GM21786 (cell line): ENCODE data around the gene KIRREL3.

Experiments used
- ATAC-seq: cut with Tn5 transposase; IDR thresholded peaks from one replicate; pipeline ENCODE4 v1.9.1; 2021; ENCODE audit not compliant: unreplicated experiment

The KIRREL3 gene

GRCh38 chr11:126646701-126647557 is 353.6 kb downstream of the KIRREL3 start:
- no peak for ATAC-seq

DNA sequence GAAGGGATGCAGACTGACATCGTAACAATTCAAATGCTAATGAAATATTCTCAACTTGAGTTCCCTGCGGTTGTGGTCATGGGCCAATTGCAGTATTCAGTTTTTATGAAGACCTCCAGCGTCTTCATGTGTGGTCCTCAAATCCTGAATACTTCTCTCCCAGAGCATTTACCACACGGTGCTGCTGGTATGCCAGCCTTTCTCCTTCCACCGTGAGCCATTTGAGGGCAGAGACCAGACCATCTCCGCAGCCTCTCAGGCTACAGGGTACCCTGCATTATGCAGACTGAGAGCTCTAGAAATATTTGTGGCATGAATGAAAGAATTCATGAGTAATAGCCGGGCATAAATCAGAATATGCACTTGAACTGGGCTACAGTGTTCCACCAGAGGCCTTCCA is 355.4 kb downstream of the KIRREL3 start:
- no peak for ATAC-seq

- no peak for ATAC-seq
Measured at GRCh38 chr11:126640186-126640585, 360.4 kb downstream of the KIRREL3 start.

- ATAC-seq, result no peak
Measured at GRCh38 chr11:126639692-126640091, 360.9 kb downstream of the KIRREL3 start.

DNA sequence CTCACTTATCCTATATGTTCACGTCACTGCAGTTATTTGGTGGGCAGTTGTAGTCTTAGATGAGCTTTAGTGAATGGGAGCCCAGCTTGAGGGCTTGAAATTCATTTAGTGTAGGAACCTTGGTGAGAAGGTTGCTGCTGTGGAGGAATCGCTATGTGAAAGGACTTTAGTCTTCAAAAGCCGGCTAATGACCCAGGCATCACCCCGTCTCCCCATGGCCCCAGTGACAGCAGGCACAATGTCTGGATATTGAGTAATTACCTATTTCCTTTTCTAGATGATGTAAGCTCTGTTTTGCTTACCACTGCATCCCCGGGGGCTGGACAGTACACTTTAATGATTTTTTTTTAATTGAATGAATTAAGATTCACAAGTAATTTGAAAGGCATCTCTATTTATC is 361.9 kb downstream of the KIRREL3 start:
- ATAC-seq, result no peak

GRCh38 chr11:126637795-126638175 is 362.8 kb downstream of the KIRREL3 start:
- ATAC-seq, result no peak

DNA sequence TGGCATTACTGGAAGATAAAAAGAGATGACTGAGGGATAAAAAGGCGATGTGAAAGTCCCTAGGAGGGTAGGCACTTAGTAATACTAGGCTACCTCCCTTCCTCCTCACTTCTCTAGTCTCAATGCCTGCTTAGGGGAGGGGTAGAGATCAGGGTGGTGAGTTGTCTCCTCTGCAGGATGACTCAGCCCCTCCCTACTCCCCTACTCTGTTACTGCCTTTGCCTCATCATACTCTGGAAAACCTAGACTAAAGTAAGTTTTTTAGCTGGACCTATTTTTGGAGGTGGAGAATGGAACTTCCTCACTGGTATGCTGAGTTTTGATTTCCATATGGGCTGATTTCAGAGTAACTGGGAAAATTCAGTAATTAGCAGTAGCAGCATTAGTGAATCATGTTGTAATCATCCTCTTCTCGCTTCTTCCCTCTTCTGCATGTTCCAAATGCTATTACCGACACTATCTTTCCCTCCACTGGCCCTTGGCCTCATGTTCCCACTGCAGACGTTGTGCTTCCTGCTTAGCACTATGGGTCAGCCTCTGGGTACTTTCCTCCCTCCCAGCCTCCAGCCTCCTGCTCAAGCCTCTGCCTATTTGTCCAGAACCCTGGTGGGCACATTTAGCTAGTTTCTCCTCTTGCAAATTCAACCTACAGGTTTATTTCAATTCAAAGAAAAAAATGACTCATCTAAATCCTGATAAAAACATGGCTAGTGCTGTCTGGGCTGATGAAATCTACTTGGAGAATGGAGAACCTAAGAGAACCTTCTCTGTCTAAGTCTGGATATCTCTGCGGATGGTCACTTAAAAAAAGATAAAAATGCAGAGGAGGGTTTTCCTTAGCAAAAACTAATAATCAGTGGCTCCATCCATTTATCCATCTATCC is 363.4 kb downstream of the KIRREL3 start:
- no peak for ATAC-seq

- no peak for ATAC-seq
Measured at GRCh38 chr11:126635511-126635910, 365.1 kb downstream of the KIRREL3 start.

DNA sequence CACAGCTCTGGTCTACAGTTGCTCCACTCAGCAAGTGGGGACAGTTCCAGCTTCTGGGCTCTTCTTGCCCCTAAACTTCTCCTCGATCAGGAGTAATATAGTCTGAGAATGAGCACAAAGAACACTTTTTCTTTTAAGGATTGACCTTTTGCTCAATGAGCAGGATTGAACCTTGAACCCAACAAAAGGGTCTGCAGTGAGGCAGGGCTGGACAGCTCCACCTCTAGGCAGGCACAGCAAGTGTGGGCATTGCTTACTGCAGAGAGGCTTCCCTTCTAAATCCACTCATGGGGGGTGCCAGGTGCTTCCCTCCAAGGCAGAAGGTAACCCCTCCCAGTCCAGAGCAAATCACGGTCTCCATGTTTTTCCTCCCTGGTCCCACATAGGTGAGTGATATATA is 365.6 kb downstream of the KIRREL3 start:
- no peak for ATAC-seq

DNA sequence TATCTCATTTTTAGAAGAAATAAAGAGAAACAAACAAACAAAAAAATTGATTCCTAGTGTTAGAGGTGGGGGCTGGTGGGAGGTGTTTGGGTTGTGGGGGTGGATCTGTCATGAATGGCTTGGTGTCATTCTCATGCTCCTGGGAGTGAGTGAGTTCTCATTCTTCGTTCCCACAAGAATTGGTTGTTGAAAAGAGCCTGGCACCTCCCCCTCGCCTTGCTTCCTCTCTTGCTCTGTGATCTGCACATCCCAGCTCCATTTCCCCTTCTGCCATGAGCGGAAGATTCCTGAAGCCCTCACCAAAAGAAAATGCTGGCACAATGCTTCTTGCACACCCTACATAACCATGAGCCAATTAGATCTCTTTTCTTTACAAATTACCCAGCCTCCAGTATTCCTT is 367.2 kb downstream of the KIRREL3 start:
- no peak for ATAC-seq

GRCh38 chr11:126630893-126631798 is 369.4 kb downstream of the KIRREL3 start:
- no peak for ATAC-seq

DNA sequence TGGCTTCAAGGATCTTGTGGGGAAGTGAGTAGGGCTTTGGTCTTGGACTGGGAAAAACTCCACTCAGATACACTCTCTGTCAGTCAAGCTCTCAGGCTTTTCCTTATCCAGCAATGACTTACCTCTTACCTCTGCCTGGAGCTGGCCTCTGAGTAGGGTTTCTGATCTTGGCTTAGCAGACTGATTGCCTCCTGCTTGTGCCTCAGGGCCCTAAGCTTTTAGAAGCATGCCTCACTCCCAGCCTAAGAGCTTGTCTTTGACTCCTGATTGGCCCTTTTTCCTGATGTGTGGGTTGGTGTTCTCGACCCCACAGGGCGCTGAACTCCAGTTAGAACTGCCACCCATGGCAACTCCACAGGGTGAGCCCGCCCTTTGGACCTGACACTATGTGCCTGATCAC is 370.1 kb downstream of the KIRREL3 start:
- no peak for ATAC-seq

- ATAC-seq, result no peak
Measured at GRCh38 chr11:126628790-126629621, 371.6 kb downstream of the KIRREL3 start.

DNA sequence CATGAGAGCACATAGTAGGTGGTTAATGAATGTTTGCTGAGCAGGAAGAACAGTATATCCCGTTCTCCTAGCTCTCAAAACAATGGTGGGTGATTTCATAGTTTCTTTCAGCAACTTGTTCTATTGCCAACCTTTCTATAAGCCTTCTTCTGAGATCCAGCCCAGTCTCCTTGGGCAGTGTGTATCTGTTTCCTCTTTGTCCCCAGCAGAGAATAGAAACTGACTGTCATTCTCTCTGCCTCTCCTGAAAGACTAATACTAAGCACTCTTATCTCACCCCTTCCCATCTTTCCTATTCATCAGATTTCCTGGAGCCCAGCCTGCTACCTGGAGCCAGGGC is 372.1 kb downstream of the KIRREL3 start:
- no peak for ATAC-seq

DNA sequence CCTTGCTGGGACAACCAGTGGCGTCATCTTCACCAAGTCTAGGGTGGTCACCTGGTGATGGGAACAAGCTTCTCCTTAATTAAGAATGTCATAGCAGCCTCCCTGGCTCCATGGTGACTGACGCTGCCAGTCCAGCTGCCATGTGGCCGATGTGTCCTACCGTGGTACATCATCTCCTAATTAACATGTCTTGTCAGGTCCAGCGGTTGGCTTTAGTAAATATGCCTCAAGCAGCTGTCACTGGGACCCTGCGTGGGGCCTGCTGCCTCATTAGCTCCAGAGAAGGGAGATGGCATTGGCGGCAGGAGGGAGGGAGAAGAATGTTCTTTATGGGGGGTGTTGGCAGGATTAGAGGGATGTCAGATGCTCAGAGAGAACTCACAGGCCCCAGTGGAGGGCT is 373.1 kb downstream of the KIRREL3 start:
- no peak for ATAC-seq

DNA sequence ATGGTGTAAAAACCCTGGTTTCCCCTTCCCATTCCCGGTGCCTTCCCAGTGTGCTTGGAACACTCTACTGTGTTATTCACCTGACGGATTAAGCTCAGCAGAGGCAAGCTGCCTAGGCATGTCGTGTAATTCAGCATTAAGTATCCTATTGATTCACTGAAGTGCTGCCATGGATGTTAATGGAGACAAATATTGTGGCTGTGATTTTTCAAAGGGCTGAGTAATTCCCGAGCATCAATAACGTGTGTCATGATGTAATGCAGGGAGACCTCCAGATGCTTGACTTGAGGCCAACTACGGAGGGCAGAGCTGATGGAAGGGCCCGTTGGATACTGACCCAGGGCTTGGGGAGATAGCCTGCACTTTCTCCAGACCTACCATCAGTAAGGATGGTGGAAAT is 376.1 kb downstream of the KIRREL3 start:
- no peak for ATAC-seq

GRCh38 chr11:126619516-126619915 is 381.1 kb downstream of the KIRREL3 start:
- ATAC-seq, result no peak

DNA sequence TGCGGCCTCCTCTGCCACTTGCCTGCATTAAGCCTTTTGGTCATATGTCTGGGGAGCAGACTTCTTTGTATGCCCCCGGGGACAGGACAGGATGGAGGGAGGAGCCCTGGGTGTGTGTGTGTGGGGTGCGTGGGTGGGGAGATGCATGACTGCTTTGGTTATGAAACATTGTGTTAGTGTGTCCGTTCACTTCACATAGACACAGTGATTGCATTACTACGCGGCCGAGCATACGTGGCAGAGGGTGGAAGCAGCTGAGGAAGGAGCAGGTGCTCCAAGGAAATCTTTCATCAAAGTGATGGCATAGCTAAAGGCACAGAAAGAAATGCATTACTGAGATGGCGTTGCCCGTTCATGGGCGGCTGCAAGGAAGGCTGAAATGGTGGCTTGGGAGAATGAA is 384.7 kb downstream of the KIRREL3 start:
- ATAC-seq, result no peak

DNA sequence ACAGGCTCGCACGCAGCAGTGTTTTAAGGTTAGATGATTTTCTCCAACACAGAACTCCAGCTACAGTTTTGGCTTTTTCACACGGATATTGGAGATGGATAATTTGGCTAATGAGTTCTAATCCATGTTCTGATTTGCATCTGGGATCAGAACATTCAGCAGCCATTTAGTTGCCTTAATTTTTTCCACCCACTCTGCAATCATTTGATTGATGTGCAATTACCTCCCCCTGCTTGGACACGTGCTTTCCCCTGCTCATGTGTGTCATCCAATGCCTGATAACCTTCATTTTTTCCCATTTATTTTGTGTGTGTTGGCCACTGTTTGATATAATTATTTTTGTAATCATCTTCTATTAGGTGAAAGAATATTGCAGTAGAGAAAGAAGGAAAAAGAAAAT is 387.3 kb downstream of the KIRREL3 start:
- ATAC-seq, result no peak

DNA sequence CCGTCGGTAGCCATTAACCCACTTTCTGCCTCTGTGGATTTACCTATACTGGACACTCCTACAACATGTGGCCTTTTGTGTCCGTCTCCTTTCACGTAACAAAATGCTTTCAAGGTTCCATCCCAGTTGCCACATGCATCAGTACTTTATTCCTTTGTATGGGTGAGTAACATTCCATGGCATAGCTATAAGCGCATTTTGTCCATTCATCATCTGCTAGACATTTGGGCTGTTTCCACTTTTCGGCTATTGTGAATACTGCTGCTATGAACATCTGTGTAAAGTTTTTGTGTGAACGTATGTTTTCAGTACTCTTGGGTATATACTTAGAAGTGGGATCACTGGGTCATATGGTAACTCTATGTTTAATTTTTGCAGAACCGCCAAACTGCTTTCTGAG is 387.9 kb downstream of the KIRREL3 start:
- no peak for ATAC-seq
